Glutamatergic neuron (in vitro differentiated cells): Measurements from ENCODE around the gene RNF32. TPM values are rescaled to one million over a fixed set of nuclear protein-coding genes. Genes with fewer than 3 reads are reported as not detected.

Source experiments
- DNase-seq: peaks from one replicate; pipeline ENCODE4 v3.0.0; 2022
- H3K27ac Mint-ChIP-seq: one replicate; pipeline ENCODE4 v1.8.0; 2020; ENCODE audit warnings: mild to moderate bottlenecking, mixed read lengths, inconsistent platforms; ENCODE audit not compliant: unreplicated experiment
- H3K27me3 Mint-ChIP-seq: one replicate; pipeline ENCODE4 v1.8.0; 2020; ENCODE audit warnings: mild to moderate bottlenecking, moderate library complexity, mixed read lengths, inconsistent platforms; ENCODE audit not compliant: unreplicated experiment
- H3K36me3 Mint-ChIP-seq: one replicate; pipeline ENCODE4 v1.8.0; 2020; ENCODE audit warnings: mild to moderate bottlenecking, mixed read lengths, inconsistent platforms; ENCODE audit not compliant: unreplicated experiment
- H3K4me1 Mint-ChIP-seq: one replicate; pipeline ENCODE4 v1.8.0; 2020; ENCODE audit warnings: mild to moderate bottlenecking, low read depth, mixed read lengths, inconsistent platforms; ENCODE audit not compliant: unreplicated experiment
- H3K4me3 Mint-ChIP-seq: one replicate; pipeline ENCODE4 v1.8.0; 2020; ENCODE audit warnings: mild to moderate bottlenecking, mixed read lengths, inconsistent platforms; ENCODE audit not compliant: unreplicated experiment
- H3K9me3 Mint-ChIP-seq: one replicate; pipeline ENCODE4 v1.8.0; 2020; ENCODE audit warnings: mild to moderate bottlenecking, moderate library complexity, mixed read lengths, inconsistent platforms; ENCODE audit not compliant: unreplicated experiment
- CTCF ChIP-seq: fragments of 200-600 bp; sonication (generic); IDR thresholded peaks from one replicate; pipeline ENCODE4 v1.5.0; 2021; ENCODE audit not compliant: partially characterized antibody, unreplicated experiment
- long read RNA-seq: library from polyadenylated mRNA; unstranded; transcript quantifications from one replicate; pipeline ENCODE4 v2.0.0, GENCODE V29; 2020; ENCODE audit not compliant: unreplicated experiment
- total RNA-seq: library from RNA; stranded (reverse); fragmentation: NEBNext Ultra II Directional; extraction: Animal tissue kit (Norgen Biotek cat#: 25700); gene quantifications from one replicate; pipeline ENCODE4 v1.2.1, GENCODE V29; 2021; ENCODE audit not compliant: unreplicated experiment

Gene RNF32
- total RNA-seq = 2.2 TPM
- long read RNA-seq, partial matches to known transcripts = 0 of 2 reads
- long read RNA-seq, other reads (novel, unspliced or antisense) = 2 of 2 reads

GRCh38 chr7:156640257-156640948, at the start of gene RNF32:
RNF32 (plus strand) TSS chr7:156640774; CDS start chr7:156643878, 3,104 bp downstream.
- Mint-ChIP-seq H3K4me3 (peak within 1 kb of the TSS; percentile 96), H3K9me3 (peaks cover 8% of the 10 kb centered on the region), H3K27ac (peak within 1 kb of the TSS; percentile 86), H3K27me3 (peaks cover 9% of the 10 kb centered on the region), H3K36me3 (peaks cover 6% of the 10 kb centered on the region), H3K4me1 (peaks cover 3% of the 10 kb centered on the region)
- TF ChIP-seq CTCF = no peak
- DNase-seq = peak; percentile 99

- H3K4me3 Mint-ChIP-seq = no peak overlapping the region
- H3K36me3 Mint-ChIP-seq = peaks cover 8% of the 10 kb centered on the region
- peaks cover 6% of the 10 kb centered on the region for H3K27me3 Mint-ChIP-seq
- H3K4me1 Mint-ChIP-seq = peaks cover 3% of the 10 kb centered on the region
- H3K9me3 Mint-ChIP-seq = no peaks in the 10 kb centered on the region
- DNase-seq = no peak
- H3K27ac Mint-ChIP-seq = no peak overlapping the region
- no peak for TF ChIP-seq CTCF
These were observed 48.3 kb upstream of the RNF32 start for GRCh38 chr7:156592155-156592884.

- peaks cover 8% of the 10 kb centered on the region for H3K36me3 Mint-ChIP-seq
- no peak for DNase-seq
- no peak overlapping the region for H3K27ac Mint-ChIP-seq
- H3K27me3 Mint-ChIP-seq = peaks cover 6% of the 10 kb centered on the region
- no peak overlapping the region for H3K4me3 Mint-ChIP-seq
- peaks cover 3% of the 10 kb centered on the region for H3K4me1 Mint-ChIP-seq
- H3K9me3 Mint-ChIP-seq = no peaks in the 10 kb centered on the region
- TF ChIP-seq CTCF = no peak
These were observed 46.1 kb upstream of the RNF32 start for GRCh38 chr7:156594283-156595080.

GRCh38 chr7:156600496-156600895, 40.1 kb upstream of the RNF32 start:
- Mint-ChIP-seq H3K27ac (no peak overlapping the region), H3K36me3 (no peaks in the 10 kb centered on the region), H3K27me3 (peaks cover 4% of the 10 kb centered on the region), H3K4me1 (no peaks in the 10 kb centered on the region), H3K4me3 (no peak overlapping the region), H3K9me3 (no peaks in the 10 kb centered on the region)
- no peak for DNase-seq
- no peak for TF ChIP-seq CTCF
